HepG2 (cell line): ENCODE results near the gene KLKB1. TPM values are rescaled to one million over a fixed set of nuclear protein-coding genes. Genes with fewer than 3 reads are reported as not detected.

ENCODE experiments used
- CREB3 ChIP-seq: sonication (generic); formaldehyde crosslinking; IDR thresholded peaks from 2 replicates; pipeline ENCODE4 v1.5.0; 2020; ENCODE audit warnings: missing genetic modification reagents
- DNMT3B ChIP-seq: conservative IDR thresholded peaks from 2 replicates; pipeline ENCODE4 v1.6.1; 2016; ENCODE audit warnings: missing biosample characterization, control low read depth
- GLI4 ChIP-seq: sonication (generic); formaldehyde crosslinking; IDR thresholded peaks from 2 replicates; pipeline ENCODE4 v1.5.1; 2020; ENCODE audit warnings: missing genetic modification reagents, mild to moderate bottlenecking, moderate library complexity, borderline replicate concordance
- HIC2 ChIP-seq: sonication (generic); formaldehyde crosslinking; IDR thresholded peaks from 2 replicates; pipeline ENCODE4 v1.9.0; 2022; ENCODE audit warnings: low read depth, missing genetic modification reagents
- KLF6 ChIP-seq: IDR thresholded peaks from 2 replicates; pipeline ENCODE4 v1.8.0; 2016; ENCODE audit warnings: missing biosample characterization, missing genetic modification reagents
- PHF8 ChIP-seq: sonication (generic); formaldehyde crosslinking; IDR thresholded peaks from 2 replicates; pipeline ENCODE4 v1.5.0; 2020; ENCODE audit warnings: missing genetic modification reagents
- SALL2 ChIP-seq: sonication (generic); formaldehyde crosslinking; IDR thresholded peaks from 2 replicates; pipeline ENCODE4 v1.8.1; 2023; ENCODE audit warnings: mild to moderate bottlenecking, missing genetic modification reagents, inconsistent platforms
- ZBTB40 ChIP-seq, 2 experiments: fragments of 450-650 bp in 1 of 2; sonication (generic) in 1 of 2; formaldehyde crosslinking in 1 of 2; IDR thresholded peaks; 2 replicates each; pipeline versions ENCODE4 v1.6.1 to v1.8.0; 2016 to 2022; ENCODE audit warnings: antibody characterized with exemption in 1 of 2, mild to moderate bottlenecking in 1 of 2, missing genetic modification reagents in 1 of 2
- ZFY ChIP-seq: sonication (generic); formaldehyde crosslinking; IDR thresholded peaks from 2 replicates; pipeline ENCODE4 v1.4.0; 2020; ENCODE audit warnings: missing genetic modification reagents
- ZNF614 ChIP-seq: IDR thresholded peaks from 2 replicates; pipeline ENCODE4 v1.6.1; 2018; ENCODE audit warnings: missing biosample characterization, missing genetic modification reagents, inconsistent platforms, borderline replicate concordance
- polyA plus RNA-seq, 8 experiments: library from polyadenylated mRNA; depleted of rRNA in 3 of 8; stranded (reverse) in 7 of 8; unstranded in 1 of 8; fragments of >200 nt; fragmentation: Illumina TruSeq in 4 of 8; extraction: Trizol in 4 of 8; gene quantifications; 2 replicates each; pipeline versions ENCODE4 v1.2.1 to v1.2.3, GENCODE V29; 2011 to 2016; ENCODE audit warnings: low read depth in 4 of 8, missing spikeins in 1 of 8, mixed read lengths in 1 of 8; ENCODE audit not compliant: insufficient read depth in 1 of 8
- total RNA-seq, 5 experiments: library from RNA; depleted of rRNA; stranded (reverse); fragments of >200 nt; fragmentation: Illumina TruSeq; extraction: Trizol; gene quantifications; 2 replicates each; pipeline ENCODE4 v1.2.3, GENCODE V29; 2016; ENCODE audit warnings: low read depth in 1 of 5
- TF ChIP-seq, protein P1 (sequence below), 2 experiments: sonication (generic) in 1 of 2; formaldehyde crosslinking in 1 of 2; IDR thresholded peaks; 2 replicates each; pipeline versions ENCODE4 v1.5.1 to v1.6.1; 2011 to 2020; ENCODE audit warnings: borderline replicate concordance in 1 of 2, low read depth in 1 of 2, low read length in 1 of 2, mild to moderate bottlenecking in 1 of 2, missing genetic modification reagents in 1 of 2, moderate library complexity in 1 of 2

KLKB1 gene
- total and polyA plus RNA-seq, 2 of the 13 experiments (the other 11 are each of a cell fraction or from before 2014, with no cell fraction given), result 0.26 to 0.49 TPM

DNA sequence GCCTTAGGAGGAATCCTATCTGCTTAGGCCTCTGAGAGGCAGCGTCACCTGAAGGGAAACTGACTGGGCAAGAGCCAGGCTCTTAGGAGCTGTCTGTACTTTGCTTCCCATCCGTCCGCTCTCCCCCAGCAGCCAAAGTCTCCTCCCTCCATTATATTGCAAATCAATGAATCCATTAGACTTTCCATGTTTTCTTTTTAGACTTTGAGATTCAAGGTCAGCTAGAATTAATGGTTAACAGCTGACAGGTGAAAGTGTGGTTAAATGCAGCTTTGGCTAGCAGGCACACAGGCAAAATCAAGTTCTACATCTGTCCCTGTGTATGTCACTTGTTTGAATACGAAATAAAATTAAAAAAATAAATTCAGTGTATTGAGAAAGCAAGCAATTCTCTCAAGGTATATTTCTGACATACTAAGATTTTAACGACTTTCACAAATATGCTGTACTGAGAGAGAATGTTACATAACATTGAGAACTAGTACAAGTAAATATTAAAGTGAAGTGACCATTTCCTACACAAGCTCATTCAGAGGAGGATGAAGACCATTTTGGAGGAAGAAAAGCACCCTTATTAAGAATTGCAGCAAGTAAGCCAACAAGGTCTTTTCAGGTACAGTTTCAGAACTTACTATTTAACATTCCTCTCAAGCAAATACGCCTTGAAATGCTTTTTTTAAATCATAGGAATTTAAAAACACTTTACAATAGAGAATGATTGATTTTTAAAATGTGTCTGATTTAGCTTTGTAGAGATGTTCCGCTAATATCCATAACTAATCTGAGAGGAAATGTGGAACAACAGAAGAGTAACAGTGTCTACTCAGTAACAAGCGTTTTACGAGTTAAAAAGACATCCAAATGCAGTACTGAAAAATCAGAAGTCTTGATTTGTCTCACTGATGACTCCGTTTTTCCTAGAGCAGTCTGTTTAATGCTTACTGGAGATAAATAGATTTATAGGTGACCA, 38.7 kb downstream of the KLKB1 start, which contains the start of gene F11 (continued):
- TF ChIP-seq GLI4 (no peak), ZBTB40 (IDR thresholded peaks at IDR 0.05) (no peak), ZBTB40 (CRISPR knock-in tag; IDR thresholded peaks at IDR 0.05) (no peak), ZFY (CRISPR knock-in tag) (peak; percentile 53; the same call in 1 of the 2 replicates), SALL2 (CRISPR knock-in tag) (no peak), PHF8 (CRISPR knock-in tag) (no peak), ZNF614 (CRISPR knock-in tag) (no peak), KLF6 (CRISPR knock-in tag) (no peak), CREB3 (CRISPR knock-in tag) (no peak), DNMT3B (CRISPR knock-in tag) (no peak), HIC2 (CRISPR knock-in tag) (no peak)
- TF ChIP-seq, protein P1, sequence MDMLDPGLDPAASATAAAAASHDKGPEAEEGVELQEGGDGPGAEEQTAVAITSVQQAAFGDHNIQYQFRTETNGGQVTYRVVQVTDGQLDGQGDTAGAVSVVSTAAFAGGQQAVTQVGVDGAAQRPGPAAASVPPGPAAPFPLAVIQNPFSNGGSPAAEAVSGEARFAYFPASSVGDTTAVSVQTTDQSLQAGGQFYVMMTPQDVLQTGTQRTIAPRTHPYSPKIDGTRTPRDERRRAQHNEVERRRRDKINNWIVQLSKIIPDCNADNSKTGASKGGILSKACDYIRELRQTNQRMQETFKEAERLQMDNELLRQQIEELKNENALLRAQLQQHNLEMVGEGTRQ (IDR thresholded peaks at IDR 0.05; ENCODE audit: low read depth, low read length), result no peak
- TF ChIP-seq, protein P1 (CRISPR knock-in tag; IDR thresholded peaks at IDR 0.05; ENCODE audit: borderline replicate concordance), result no peak
